Ovary (tissue), 9 donors: ENCODE results near the gene CTR9. TPM values are rescaled to one million over a fixed set of nuclear protein-coding genes. Genes with fewer than 3 reads are reported as not detected.

ENCODE experiments used
- DNase-seq, 5 donors: peaks; one replicate each; pipeline ENCODE4 v3.0.0-alpha.2; 2019 to 2020
- H3K27ac ChIP-seq, 2 donors: fragments of 200-600 bp; one replicate each; pipeline versions ENCODE4 v1.5.1 to v1.8.0; 2019 to 2022
- H3K27me3 ChIP-seq: fragments of 200-600 bp; one replicate; pipeline ENCODE4 v1.8.0; 2022
- H3K36me3 ChIP-seq: fragments of 200-600 bp; sonication (generic); one replicate; pipeline ENCODE4 v1.5.1; 2019
- H3K4me1 ChIP-seq: one replicate; pipeline ENCODE4 v1.8.1; 2013; ENCODE audit warnings: mild to moderate bottlenecking, moderate library complexity; ENCODE audit not compliant: insufficient read depth
- H3K4me3 ChIP-seq: fragments of 200-600 bp; sonication (generic); one replicate; pipeline ENCODE4 v1.5.1; 2017
- H3K9me3 ChIP-seq, 2 donors: fragments of 200-600 bp in 1 of 2; sonication (generic) in 1 of 2; one replicate each; pipeline versions ENCODE4 v1.5.1 to v1.8.1; 2013 to 2019; ENCODE audit warnings: mild to moderate bottlenecking in 1 of 2, moderate library complexity in 1 of 2
- EP300 ChIP-seq: sonication (generic); formaldehyde crosslinking; IDR thresholded peaks from one replicate; pipeline ENCODE4 v1.6.1; 2017; ENCODE audit warnings: antibody characterized with exemption
- POLR2A ChIP-seq: fragments of 450-650 bp; IDR thresholded peaks from one replicate; pipeline ENCODE4 v1.6.1; 2017; ENCODE audit warnings: antibody characterized with exemption, mild to moderate bottlenecking, moderate library complexity
- WGBS, 3 donors: extraction: QIAGEN DNeasy Blood & Tissue Kit in 1 of 3; methylation state at CpG; one replicate each; pipeline versions ENCODE4 v1.1.5 to v1.1.7; 2013 to 2017; 5-methylcytosine and 5-hydroxymethylcytosine counted together
- intact Hi-C, 4 donors: fragments of 100-400 bp; cut with DNase I; formaldehyde crosslinking; loops; one replicate each; pipeline versions ENCODE4 v1.11.0 to v1.15.1; 2022 to 2023
- polyA plus RNA-seq, 2 donors: library from polyadenylated mRNA; stranded (reverse); fragments of 200-250 nt in 1 of 2; fragments of 350-450 nt in 1 of 2; fragmentation: Illumina TruSeq in 1 of 2; extraction: RNeasy Lipid Tissue Mini Kit (QIAGEN cat#74804) in 1 of 2; gene quantifications; one replicate each; pipeline ENCODE4 v1.2.3, GENCODE V29; 2013 to 2014
- total RNA-seq, 7 donors: library from RNA; depleted of rRNA in 2 of 7; stranded (reverse); fragments of >200 nt in 2 of 7; fragmentation: NEBNext Ultra II Directional in 3 of 7; extraction: Animal tissue kit (Norgen Biotek cat#: 25700) in 3 of 7; gene quantifications; one replicate each; pipeline versions ENCODE4 v1.1.0 to v1.2.4, GENCODE V29; 2016 to 2023
- TF ChIP-seq, protein P1 (sequence below), 3 donors: fragments of 450-650 bp in 2 of 3; fragments of 200-600 bp in 1 of 3; IDR thresholded peaks; one replicate each; pipeline versions ENCODE4 v1.5.1 to v1.8.0; 2016 to 2022; ENCODE audit warnings: antibody characterized with exemption in 3 of 3, mild to moderate bottlenecking in 1 of 3
- donor health status: DM: no; HTN: no; CAD: no; lungs with moderate emphysema.
- donor health status: DM: no; HTN: no; CAD: no.
- donor health status: Bipolar disorder and iron deficiency.
- donor health status: DM: yes; HTN: yes; CAD: no.
- donor health status: DM: no; HTN: no; CAD: no.
- donor health status: DM: yes; HTN: yes; CAD: no.

Gene CTR9
- total and polyA plus RNA-seq, 9 donors: 18.0 to 40.6 (median 32.1) TPM

DNA sequence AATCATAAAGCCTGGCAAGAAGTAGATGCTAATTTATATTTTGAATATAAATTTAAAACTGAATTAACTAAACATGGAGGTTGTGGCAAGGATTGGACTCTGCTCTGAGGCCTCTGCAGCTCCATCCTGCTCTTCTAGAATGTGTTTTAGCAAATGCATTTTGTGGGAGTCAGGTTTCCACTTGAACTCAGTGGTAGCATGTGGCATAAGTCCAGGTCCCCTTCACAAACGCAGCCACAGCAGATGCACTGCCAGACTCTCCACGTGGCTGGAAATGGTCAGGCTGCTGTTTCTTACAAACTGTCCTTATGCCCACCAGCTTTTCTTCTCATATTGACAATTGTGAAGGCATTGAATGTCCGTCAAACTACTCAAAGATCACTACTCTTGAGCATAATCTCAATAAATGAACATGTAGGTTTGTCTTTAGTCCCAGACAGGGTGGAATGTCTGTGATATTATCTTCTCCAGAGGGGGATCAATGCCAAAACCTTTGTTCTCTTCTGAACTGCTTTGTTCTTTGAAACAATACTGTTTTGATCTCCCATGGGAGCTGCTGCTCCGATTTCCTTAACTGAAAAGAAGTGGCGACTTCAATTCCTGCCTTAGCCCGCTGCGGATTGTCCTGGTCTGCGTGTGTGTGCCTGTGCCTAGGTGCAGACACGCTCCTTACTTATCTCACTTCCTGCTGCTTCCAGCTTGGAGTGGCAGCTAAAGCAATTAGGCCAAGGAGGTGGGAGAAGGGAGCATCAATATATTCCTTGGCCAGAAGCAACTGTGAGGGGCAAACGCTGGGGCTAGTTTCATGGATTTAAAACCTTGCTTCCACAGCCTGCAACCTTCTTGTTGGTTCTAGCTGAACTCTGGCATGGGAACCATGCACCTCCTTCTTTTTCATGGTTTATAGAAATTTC, 33.4 kb downstream of the CTR9 start:
- H3K4me1 ChIP-seq: no peaks in the 10 kb centered on the region
- H3K9me3 ChIP-seq: no peaks in the 10 kb centered on the region
- intact Hi-C loops: loop anchor here in 1 of 4 donors (10.0 kb wide), 1 partner anchor 220 kb away; no protein-coding TSS in a partner anchor
- no peaks in the 10 kb centered on the region for H3K36me3 ChIP-seq
- H3K4me3 ChIP-seq: no peak overlapping the region
- 51 to 70% (median 59%) methylated on average over 10 of the region's 10 CpGs for WGBS, 3 donors
- TF ChIP-seq, protein P1, sequence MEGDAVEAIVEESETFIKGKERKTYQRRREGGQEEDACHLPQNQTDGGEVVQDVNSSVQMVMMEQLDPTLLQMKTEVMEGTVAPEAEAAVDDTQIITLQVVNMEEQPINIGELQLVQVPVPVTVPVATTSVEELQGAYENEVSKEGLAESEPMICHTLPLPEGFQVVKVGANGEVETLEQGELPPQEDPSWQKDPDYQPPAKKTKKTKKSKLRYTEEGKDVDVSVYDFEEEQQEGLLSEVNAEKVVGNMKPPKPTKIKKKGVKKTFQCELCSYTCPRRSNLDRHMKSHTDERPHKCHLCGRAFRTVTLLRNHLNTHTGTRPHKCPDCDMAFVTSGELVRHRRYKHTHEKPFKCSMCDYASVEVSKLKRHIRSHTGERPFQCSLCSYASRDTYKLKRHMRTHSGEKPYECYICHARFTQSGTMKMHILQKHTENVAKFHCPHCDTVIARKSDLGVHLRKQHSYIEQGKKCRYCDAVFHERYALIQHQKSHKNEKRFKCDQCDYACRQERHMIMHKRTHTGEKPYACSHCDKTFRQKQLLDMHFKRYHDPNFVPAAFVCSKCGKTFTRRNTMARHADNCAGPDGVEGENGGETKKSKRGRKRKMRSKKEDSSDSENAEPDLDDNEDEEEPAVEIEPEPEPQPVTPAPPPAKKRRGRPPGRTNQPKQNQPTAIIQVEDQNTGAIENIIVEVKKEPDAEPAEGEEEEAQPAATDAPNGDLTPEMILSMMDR (IDR thresholded peaks at IDR 0.05): no peak
- TF ChIP-seq POLR2A (no peak), EP300 (no peak)
- no peak for DNase-seq
- no peaks in the 10 kb centered on the region for H3K27me3 ChIP-seq
- H3K27ac ChIP-seq: no peak overlapping the region

DNA sequence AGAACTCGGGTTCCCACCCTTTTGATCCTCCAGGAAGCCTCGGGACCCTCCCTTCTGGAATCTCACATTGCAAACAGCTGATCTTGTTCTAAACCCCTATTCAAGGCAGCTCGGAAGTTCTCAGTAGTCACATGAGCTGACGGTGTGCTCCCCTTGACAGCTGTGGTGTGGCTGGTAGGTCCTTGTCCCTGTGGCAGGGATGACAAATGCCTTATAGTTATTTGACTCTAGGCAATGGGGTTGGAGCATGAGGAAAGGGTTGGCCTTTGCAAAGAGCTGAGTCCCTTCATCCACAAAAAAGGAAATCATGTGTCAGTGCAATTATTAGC, 34.1 kb downstream of the CTR9 start:
- DNase-seq: no peak
- H3K9me3 ChIP-seq: no peaks in the 10 kb centered on the region
- TF ChIP-seq POLR2A: no peak
- no peak for TF ChIP-seq EP300
- TF ChIP-seq, protein P1 (IDR thresholded peaks at IDR 0.05): no peak
- intact Hi-C loops: loop anchor here in 1 of 4 donors (10.0 kb wide), 1 partner anchor 220 kb away; no protein-coding TSS in a partner anchor
- H3K36me3 ChIP-seq: no peaks in the 10 kb centered on the region
- no peak overlapping the region for H3K27ac ChIP-seq
- WGBS, 3 donors: 56 to 63% (median 58%) methylated on average over 4 of the region's 4 CpGs
- no peaks in the 10 kb centered on the region for H3K27me3 ChIP-seq
- no peaks in the 10 kb centered on the region for H3K4me1 ChIP-seq
- no peak overlapping the region for H3K4me3 ChIP-seq

DNA sequence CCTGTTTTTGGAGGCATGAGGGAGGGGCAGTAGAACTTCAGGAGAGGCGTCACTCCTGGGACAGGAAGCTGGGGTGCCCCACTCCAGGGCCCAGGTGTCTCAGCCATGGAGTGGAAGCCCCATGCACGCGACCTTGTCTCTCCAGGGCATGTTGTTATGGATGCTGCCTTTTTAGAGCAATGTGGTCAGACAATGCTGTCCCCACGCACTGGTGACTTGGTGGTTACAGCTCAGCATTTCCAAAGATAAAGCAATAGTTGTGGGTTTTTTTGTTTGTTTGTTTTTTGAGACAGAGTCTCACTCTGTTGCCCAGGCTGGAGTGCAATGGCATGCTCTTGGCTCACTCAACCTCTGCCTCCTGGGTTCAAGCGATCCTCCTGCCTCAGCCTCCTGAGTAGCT, 35.4 kb downstream of the CTR9 start:
- Histone ChIP-seq H3K27ac (no peak overlapping the region), H3K27me3 (no peaks in the 10 kb centered on the region), H3K36me3 (no peaks in the 10 kb centered on the region), H3K4me1 (no peaks in the 10 kb centered on the region), H3K4me3 (no peak overlapping the region), H3K9me3 (no peaks in the 10 kb centered on the region)
- TF ChIP-seq EP300 (no peak), POLR2A (no peak)
- TF ChIP-seq, protein P1 (IDR thresholded peaks at IDR 0.05): no peak
- intact Hi-C loops: loop anchor here in 1 of 4 donors (10.0 kb wide), 1 partner anchor 218 kb away; no protein-coding TSS in a partner anchor
- DNase-seq: no peak
- 93 to 95% (median 94%) methylated on average over 5 of the region's 5 CpGs for whole genome bisulfite sequencing, 3 donors

DNA sequence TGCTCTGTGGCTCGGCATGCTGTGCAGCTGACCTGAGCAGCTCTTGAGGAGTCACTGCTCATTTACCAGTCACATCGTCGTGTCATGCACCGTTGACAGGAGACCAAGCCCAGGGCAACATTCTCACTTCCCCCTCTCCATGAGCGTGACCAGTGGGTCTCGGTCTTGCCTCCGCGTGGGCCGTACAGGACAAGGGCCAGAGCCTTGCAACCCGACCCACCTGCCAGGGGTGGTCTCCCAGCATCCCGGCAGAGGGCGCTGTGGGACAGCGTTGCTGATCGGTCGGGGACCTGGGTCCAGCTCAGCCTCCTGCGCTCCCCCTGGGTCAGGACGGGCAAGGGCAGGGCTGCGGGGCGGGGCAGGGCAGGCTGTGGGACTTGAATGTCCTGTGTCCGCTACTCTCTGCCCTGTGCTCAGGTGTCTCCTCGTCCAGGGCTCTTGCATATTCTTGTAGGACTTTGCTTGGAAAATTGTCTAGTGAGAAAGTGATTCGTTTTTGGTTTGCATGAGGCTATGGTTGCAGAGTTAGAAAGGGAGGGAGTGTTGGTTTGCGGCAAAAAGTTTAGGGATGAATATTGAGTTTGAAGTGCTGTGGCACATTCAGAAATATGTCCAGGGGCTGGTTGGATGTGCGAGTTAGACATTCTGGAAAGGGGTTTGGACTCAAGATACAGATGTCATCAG, 41.5 kb downstream of the CTR9 start:
- H3K27ac ChIP-seq: no peak overlapping the region
- no peak overlapping the region for H3K4me3 ChIP-seq
- no peaks in the 10 kb centered on the region for H3K27me3 ChIP-seq
- no peaks in the 10 kb centered on the region for H3K4me1 ChIP-seq
- intact Hi-C loops: loop anchor here (2.0 to 10.0 kb wide), 6 partner anchors 142 to 994 kb away; no protein-coding TSS in a partner anchor
- no peaks in the 10 kb centered on the region for H3K36me3 ChIP-seq
- TF ChIP-seq, protein P1 (IDR thresholded peaks at IDR 0.05): peak; percentile 79 to 83 (median 82)
- TF ChIP-seq POLR2A (no peak), EP300 (no peak)
- H3K9me3 ChIP-seq: no peaks in the 10 kb centered on the region
- DNase-seq: peak; percentile 75 to 90 (median 84)
- WGBS, 3 donors: 10 to 14% (median 12%) methylated on average over 17 to 24 of the region's 24 CpGs
